Activated naive CD8-positive, alpha-beta T cell treated with anti-CD3 and anti-CD28 coated beads, Interleukin-2, amount 50 U/mL, for 24 hours (primary cell): ENCODE measurements around the gene PLA2G4D.

Experiments
- ATAC-seq: fragments of 150-1000 bp; cut with Tn5 transposase; one replicate; pipeline ENCODE4 v1.10.0; 2021
- DNase-seq: peaks from one replicate; pipeline ENCODE4 v3.0.0; 2021
- H3K27ac Mint-ChIP-seq: one replicate; pipeline ENCODE4 v1.8.0; 2021; ENCODE audit warnings: mild to moderate bottlenecking, mixed read lengths
- H3K27me3 Mint-ChIP-seq: one replicate; pipeline ENCODE4 v1.8.0; 2021; ENCODE audit warnings: mixed read lengths
- H3K36me3 Mint-ChIP-seq: one replicate; pipeline ENCODE4 v1.8.0; 2021; ENCODE audit warnings: low read depth, mixed read lengths
- H3K4me1 Mint-ChIP-seq: one replicate; pipeline ENCODE4 v1.8.0; 2021; ENCODE audit warnings: mixed read lengths
- H3K4me3 Mint-ChIP-seq: one replicate; pipeline ENCODE4 v1.8.0; 2021; ENCODE audit warnings: mild to moderate bottlenecking, moderate library complexity, mixed read lengths
- H3K9me3 Mint-ChIP-seq: one replicate; pipeline ENCODE4 v1.8.0; 2021; ENCODE audit warnings: mixed read lengths

The PLA2G4D gene, protein sequence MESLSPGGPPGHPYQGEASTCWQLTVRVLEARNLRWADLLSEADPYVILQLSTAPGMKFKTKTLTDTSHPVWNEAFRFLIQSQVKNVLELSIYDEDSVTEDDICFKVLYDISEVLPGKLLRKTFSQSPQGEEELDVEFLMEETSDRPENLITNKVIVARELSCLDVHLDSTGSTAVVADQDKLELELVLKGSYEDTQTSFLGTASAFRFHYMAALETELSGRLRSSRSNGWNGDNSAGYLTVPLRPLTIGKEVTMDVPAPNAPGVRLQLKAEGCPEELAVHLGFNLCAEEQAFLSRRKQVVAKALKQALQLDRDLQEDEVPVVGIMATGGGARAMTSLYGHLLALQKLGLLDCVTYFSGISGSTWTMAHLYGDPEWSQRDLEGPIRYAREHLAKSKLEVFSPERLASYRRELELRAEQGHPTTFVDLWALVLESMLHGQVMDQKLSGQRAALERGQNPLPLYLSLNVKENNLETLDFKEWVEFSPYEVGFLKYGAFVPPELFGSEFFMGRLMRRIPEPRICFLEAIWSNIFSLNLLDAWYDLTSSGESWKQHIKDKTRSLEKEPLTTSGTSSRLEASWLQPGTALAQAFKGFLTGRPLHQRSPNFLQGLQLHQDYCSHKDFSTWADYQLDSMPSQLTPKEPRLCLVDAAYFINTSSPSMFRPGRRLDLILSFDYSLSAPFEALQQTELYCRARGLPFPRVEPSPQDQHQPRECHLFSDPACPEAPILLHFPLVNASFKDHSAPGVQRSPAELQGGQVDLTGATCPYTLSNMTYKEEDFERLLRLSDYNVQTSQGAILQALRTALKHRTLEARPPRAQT

DNA sequence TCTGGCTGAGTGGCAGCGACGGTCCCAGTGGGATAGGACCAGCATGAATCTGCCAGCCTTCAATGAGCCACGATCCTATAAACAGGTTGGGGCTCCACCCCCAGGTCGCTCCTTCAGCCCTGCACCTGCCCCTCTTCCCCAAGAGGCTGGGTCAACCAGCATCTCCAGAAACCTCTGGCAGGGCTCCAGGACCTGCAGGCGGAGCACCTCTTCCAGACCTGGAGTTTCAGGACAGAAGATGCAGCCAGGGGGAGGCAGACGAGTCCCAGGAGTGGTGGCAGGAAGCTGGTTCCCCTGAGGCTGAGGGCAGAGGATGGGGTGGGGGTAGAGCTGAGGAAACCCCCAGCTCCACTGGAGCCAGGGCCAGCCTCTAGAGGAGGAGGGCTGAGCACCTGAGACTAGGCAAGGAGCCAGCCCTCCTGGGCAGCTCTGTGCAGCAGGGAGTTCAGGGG is at the start of gene PLA2G4D:
Gene PLA2G4D (minus strand): TSS at position 51 of the 452 bp plus-strand sequence. CDS start 103 bp downstream, outside the sequence.
- H3K27me3 Mint-ChIP-seq: peaks cover 2% of the 10 kb centered on the region
- H3K4me1 Mint-ChIP-seq: no peaks in the 10 kb centered on the region
- ATAC-seq (no peak), DNase-seq (no peak)
- no peaks in the 10 kb centered on the region for H3K36me3 Mint-ChIP-seq
- H3K9me3 Mint-ChIP-seq: no peaks in the 10 kb centered on the region
- H3K27ac Mint-ChIP-seq: no peak within 1 kb of the TSS
- H3K4me3 Mint-ChIP-seq: no peak within 1 kb of the TSS

DNA sequence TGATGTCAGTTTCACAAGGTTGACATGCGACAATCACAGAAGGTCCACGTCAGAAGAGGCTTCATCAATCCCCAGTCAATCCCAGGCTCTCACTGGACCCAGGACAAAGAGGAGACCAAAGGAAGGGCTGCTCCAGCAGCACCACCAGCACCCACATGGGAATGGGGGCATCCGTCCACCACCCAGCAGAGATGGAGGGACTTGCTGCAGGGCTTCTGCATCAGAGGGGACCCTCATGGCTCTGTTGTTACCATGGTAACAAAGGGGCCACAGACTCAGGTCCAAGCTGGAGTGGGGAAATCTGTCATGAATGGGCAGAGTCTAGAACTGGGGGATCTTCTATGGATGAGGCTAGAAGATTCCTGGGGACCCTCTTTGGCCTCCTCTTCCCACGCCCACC is 49.0 kb upstream of the PLA2G4D start:
- H3K4me1 Mint-ChIP-seq: no peaks in the 10 kb centered on the region

DNA sequence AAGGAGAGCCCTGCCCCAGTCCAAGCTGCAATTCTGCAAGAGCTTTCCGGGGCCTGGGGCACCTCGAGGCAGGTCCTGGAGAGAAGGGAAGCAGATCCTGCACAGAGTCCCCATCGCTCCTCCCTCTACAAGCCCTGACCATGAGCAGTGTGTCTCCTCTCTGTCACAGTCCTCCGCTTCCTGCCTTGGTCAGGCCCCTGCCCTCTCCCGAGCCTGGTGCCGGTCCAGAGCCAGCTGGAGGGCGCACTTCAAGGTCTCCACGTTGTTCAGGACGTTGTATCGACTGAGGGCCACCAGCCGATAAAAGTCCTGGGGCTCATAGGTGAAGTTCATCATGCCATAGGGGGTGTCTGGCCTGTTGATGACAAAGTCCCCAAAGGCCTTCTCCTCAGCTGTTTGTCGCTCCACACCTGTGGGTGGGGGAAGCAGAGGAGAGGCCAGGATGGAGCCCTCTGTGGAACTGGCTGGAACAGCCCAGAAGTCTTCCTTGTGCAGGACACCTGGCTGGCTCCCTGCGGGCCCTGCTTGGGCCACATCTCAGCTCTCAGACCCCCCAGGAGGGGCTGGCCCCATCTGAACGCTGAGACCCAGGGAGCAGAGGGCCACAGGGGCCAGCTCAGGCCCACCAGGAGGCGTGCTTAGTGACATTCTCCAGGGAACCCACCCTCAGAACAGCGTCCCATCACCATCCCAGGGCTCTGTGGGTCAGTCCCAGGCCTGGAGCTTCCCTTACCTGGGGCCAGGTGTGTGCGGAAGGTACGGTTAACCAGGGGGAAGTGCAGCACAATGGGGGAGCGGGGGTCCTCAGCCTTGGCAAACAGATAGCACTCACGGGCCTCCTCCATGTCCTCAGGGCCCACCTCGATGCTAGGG is 47.7 kb upstream of the PLA2G4D start:
- ATAC-seq (no peak), DNase-seq (no peak)
- no peaks in the 10 kb centered on the region for H3K4me1 Mint-ChIP-seq
- H3K27me3 Mint-ChIP-seq: peaks cover 2% of the 10 kb centered on the region
- no peaks in the 10 kb centered on the region for H3K36me3 Mint-ChIP-seq
- H3K27ac Mint-ChIP-seq: no peak overlapping the region
- H3K9me3 Mint-ChIP-seq: no peaks in the 10 kb centered on the region
- no peak overlapping the region for H3K4me3 Mint-ChIP-seq

More for the DNA sequence above, 49.0 kb upstream of the PLA2G4D start:
- DNase-seq: no peak
- H3K9me3 Mint-ChIP-seq: no peaks in the 10 kb centered on the region
- no peak overlapping the region for H3K27ac Mint-ChIP-seq
- no peaks in the 10 kb centered on the region for H3K36me3 Mint-ChIP-seq
- H3K27me3 Mint-ChIP-seq: no peaks in the 10 kb centered on the region
- no peak for ATAC-seq
- no peak overlapping the region for H3K4me3 Mint-ChIP-seq

DNA sequence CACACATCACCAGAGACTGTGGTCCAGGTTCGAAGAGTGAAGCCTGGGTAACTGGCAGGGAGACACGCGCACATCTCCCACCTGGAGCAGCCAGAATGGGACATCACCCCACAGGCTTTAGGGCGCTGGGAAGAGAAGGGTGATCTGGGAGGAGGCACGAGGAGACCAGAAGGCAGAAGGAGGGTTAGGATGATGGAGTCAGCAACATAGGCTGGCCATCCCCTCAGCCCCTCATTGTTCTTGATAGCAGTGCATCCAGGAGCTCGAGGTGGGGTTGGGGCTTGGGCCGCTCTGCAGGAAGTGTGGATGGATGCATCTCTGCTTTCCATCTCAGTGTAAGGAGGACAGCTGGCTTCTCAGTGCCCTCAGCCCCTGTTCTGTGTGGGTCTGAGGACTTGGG is 46.9 kb upstream of the PLA2G4D start:
- no peak for ATAC-seq
- DNase-seq: no peak
- Mint-ChIP-seq H3K36me3 (no peaks in the 10 kb centered on the region), H3K27ac (no peak overlapping the region), H3K4me1 (no peaks in the 10 kb centered on the region), H3K27me3 (peaks cover 2% of the 10 kb centered on the region), H3K4me3 (no peak overlapping the region), H3K9me3 (no peaks in the 10 kb centered on the region)

DNA sequence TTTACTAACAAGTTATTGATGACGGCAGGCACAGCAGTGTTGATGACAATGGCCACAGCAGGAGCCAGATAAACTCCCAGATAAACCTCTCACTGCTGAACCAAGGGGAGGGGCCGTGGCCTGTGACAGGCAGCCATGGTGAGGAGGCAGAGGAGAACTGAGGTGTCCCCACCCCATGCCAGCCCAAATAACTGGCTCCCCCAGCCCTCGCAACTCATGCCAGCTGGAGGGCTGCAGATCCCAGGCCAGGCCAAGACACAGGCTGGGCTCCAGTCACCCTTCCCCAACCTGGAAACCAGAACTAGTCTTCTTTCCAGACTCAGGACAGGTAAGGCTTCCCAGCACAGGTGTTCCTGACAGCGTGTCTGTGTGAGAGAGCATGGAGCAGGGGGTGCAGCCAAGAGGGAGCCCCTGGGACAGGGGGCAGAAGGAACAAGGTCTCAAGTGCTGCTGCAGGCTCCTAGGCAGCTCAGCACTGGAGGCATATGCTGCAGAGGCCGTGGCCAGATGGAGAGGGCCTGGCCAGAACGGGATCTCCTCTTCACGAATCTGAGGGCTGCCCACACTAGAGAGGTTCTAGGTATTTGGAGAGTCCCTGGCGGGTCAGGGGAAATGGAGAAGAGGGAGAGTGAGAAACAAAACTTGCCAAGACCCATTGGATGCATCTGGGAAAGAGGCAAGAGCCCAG is 46.2 kb upstream of the PLA2G4D start:
- Mint-ChIP-seq H3K9me3 (no peaks in the 10 kb centered on the region), H3K36me3 (no peaks in the 10 kb centered on the region), H3K4me1 (no peaks in the 10 kb centered on the region)

DNA sequence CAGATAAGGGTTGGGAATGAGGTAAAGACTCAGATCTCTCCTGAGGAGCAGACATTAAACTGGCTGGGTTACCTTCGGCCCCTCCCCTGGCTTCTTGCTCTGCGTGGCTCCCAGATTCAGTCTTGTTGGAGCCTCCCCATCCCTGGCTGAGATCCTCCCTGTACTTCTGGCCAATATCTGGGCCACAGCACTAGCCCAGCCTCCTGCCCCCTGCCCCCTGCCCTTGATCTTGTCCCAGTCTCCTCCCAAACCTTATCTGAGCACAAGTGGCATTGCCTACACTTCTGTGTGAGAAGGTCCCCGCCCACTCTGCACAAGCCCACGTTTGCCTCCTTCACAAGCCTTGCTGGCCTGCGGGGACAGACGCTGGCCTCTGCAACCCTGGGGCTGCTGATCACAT is 45.2 kb upstream of the PLA2G4D start:
- Mint-ChIP-seq H3K27me3 (peaks cover 2% of the 10 kb centered on the region), H3K4me1 (no peaks in the 10 kb centered on the region), H3K36me3 (no peaks in the 10 kb centered on the region), H3K27ac (no peak overlapping the region), H3K4me3 (no peak overlapping the region), H3K9me3 (no peaks in the 10 kb centered on the region)
- DNase-seq (no peak), ATAC-seq (no peak)

More for the DNA sequence above, 46.2 kb upstream of the PLA2G4D start:
- DNase-seq (no peak), ATAC-seq (no peak)
- Mint-ChIP-seq H3K27me3 (peaks cover 2% of the 10 kb centered on the region), H3K27ac (no peak overlapping the region), H3K4me3 (no peak overlapping the region)

DNA sequence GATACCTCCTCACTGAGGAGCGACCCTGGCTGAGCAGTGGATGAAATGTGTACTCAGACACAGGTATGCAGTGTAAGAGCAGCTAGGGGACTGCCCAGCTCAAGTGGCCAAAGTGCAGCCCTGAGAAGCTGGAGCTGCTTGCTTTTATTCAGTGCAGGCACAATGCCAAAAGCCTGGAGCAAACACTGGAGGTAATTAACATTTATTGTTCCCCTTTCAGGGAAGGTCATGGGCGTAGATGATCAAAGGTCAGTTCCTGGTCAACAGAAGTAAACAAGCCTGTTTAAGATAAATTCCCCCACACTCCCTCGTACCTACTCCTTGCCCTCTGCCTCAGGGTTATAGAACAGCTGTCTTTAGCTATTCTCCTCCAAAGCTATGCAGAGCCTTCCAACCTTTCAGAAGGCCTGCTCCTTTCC is 44.6 kb upstream of the PLA2G4D start:
- Mint-ChIP-seq H3K36me3 (no peaks in the 10 kb centered on the region), H3K4me1 (no peaks in the 10 kb centered on the region), H3K27me3 (peaks cover 2% of the 10 kb centered on the region), H3K4me3 (no peak overlapping the region), H3K27ac (no peak overlapping the region), H3K9me3 (no peaks in the 10 kb centered on the region)
- DNase-seq (no peak), ATAC-seq (no peak)

DNA sequence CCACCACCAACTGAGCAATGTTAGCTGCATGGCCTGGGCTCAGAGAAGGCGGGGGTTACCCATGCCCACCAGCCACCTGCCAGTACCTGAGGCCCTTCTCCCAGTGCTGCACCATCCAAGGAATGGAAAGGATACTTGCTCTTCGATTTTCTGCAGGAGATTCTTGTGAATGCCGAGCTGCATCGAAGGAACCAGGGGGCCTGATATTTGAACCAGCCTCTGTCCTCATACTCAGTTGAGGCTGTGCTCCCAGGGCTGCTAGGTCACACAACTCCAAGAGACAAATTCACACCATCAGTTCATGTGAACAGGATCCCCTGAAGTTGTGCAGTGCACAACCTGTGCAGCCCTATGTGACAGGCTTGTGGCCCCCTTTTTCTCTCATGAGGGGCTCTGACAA is 44.0 kb upstream of the PLA2G4D start:
- ATAC-seq (no peak), DNase-seq (no peak)
- no peaks in the 10 kb centered on the region for H3K36me3 Mint-ChIP-seq
- H3K4me1 Mint-ChIP-seq: no peaks in the 10 kb centered on the region
- no peak overlapping the region for H3K27ac Mint-ChIP-seq
- H3K4me3 Mint-ChIP-seq: no peak overlapping the region
- H3K27me3 Mint-ChIP-seq: peaks cover 2% of the 10 kb centered on the region
- H3K9me3 Mint-ChIP-seq: no peaks in the 10 kb centered on the region

DNA sequence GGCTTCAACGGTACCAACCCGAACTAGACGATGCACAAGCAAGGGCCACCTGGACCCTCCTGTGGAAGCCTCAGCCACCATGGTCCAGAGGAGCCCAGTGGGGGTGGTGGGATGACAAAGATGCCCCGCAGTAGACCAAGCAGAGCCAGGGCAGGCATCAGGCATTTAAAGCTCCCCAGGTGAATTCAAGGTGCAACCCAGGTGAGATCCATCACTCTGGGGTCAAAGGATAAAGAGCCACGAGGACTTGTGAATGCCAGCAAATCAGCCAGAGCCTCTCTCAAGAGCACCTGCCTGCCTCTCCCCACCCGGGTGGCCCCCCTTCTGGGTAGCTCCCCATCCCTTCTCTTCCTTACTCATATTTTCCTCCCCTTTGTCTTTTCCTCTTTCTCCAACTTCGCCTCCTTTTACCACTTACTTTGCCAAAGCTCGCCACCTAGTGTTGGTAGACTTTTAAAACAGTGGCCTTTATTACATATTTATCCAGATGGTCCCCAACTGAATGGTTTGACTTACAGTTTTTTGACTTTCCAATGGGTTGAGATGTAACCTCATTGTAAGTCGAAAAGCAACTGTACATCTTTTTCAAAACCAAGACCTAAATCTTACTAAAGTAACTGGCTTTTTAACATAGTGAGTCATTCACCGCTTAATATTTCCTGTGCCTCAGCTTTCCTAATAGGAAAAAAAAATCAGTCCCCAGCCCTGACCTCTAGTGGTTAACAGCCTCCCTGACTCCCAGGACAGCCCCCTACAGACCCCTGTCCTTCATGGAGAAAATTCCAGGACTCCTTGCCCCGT is 43.3 kb upstream of the PLA2G4D start:
- Mint-ChIP-seq H3K27me3 (peaks cover 2% of the 10 kb centered on the region), H3K9me3 (no peaks in the 10 kb centered on the region), H3K4me3 (no peak overlapping the region), H3K4me1 (no peaks in the 10 kb centered on the region), H3K36me3 (no peaks in the 10 kb centered on the region), H3K27ac (no peak overlapping the region)
- DNase-seq: peak; percentile 14
- ATAC-seq: peak; percentile 37

DNA sequence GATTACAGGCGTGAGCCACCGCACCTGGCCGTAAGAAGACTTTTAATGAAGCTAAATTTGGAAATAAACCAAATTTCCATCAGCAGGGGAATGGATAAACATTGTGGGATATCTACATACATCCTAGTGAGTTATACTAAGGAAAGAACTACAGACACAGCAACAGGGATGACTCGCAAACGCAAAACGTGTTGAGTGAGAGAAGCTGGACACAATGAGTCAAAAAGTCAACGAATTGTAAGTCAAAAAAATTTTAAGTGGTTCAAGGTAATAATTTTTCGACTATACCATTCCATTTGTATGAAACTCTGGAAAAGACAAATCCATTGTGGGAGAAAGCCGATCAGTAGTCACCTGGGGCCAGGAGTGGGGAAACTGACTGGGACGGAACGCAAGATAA is 42.2 kb upstream of the PLA2G4D start:
- no peak for ATAC-seq
- Mint-ChIP-seq H3K27ac (no peak overlapping the region), H3K27me3 (peaks cover 2% of the 10 kb centered on the region), H3K4me3 (no peak overlapping the region), H3K9me3 (no peaks in the 10 kb centered on the region), H3K36me3 (no peaks in the 10 kb centered on the region), H3K4me1 (no peaks in the 10 kb centered on the region)
- DNase-seq: no peak

DNA sequence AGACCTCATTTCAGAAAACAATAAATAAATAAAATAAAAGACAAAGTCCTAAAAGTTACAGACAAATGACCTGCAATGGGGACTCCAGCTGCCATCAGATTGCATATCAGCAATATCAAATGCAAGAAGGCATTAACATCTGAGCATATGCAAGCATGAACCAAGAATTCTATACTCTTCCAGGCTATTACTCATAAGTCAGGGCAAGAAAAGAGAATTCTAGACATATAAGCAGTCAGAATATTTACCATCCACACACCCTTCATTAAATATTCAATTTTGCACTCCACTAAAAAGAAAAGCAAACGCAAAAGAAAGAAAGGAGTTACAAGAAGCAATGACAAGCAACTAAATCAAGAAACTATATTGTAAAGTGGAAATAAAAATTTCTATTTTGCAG is 41.0 kb upstream of the PLA2G4D start:
- Mint-ChIP-seq H3K4me1 (no peaks in the 10 kb centered on the region), H3K27ac (no peak overlapping the region), H3K9me3 (no peaks in the 10 kb centered on the region), H3K27me3 (peaks cover 2% of the 10 kb centered on the region), H3K4me3 (no peak overlapping the region), H3K36me3 (no peaks in the 10 kb centered on the region)
- no peak for ATAC-seq
- DNase-seq: no peak

DNA sequence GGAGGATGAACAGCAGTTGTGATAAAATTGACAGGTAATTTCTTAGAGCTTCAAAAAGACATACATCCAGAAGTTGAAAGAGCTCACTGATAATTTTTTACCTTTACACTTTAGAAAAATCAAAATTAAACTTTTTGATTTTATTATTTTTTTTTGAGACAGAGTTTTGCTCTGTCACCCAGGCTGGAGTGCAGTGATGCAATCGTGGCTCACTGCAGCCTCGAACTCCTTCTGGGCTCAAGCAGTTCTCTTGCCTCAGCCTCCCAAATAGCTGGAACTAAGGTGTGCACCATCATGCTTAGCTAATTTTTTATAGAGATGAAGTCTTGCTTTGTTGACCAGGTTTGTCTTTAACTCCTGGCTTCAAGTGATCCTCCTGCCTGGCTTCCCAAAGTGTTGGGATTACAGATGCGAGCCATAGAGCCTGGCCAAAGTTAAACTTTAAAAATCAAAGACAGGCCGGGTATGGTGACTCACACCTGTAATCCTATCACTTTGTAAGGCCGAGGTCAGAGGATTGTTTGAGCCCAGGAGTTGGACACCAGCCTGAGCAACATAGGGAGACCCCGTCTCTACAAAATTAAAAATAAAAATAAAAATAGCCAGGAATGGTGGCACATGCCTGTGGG is 40.4 kb upstream of the PLA2G4D start:
- Mint-ChIP-seq H3K36me3 (no peaks in the 10 kb centered on the region), H3K4me1 (no peaks in the 10 kb centered on the region), H3K4me3 (no peak overlapping the region), H3K27ac (no peak overlapping the region), H3K9me3 (no peaks in the 10 kb centered on the region), H3K27me3 (peaks cover 2% of the 10 kb centered on the region)
- ATAC-seq (no peak), DNase-seq (no peak)

DNA sequence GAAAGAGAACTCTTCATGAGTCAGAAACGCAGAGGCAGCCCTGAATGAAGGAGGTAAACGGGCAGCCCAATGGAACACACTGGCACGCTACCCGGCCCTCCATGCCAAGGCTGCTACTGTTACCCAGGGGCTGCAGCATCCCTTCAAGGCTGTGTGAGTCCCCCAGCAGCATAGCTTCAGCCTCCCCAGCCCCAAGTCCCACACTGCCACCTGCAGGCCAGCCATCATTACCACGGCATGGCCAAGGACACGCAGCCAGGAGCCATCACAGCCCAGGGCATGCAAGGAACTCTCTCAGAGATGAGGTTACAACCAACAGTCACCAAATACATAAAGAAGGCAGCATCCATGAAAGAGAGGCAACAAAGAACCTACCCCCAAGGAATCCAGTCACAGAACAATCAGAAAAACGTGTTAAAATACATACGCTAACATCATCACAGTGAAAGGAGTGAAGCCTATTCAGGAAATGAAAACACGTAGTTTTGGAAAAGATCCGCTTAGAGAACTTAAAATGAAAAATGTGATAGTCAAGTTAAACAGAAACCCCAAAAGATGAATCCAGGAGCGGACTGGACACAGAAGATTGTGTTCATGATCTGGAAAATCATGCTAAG is 39.6 kb upstream of the PLA2G4D start:
- ATAC-seq: peak; percentile 77
- no peak overlapping the region for H3K4me3 Mint-ChIP-seq

More for the DNA sequence above, 39.6 kb upstream of the PLA2G4D start:
- no peaks in the 10 kb centered on the region for H3K4me1 Mint-ChIP-seq
- peaks cover 2% of the 10 kb centered on the region for H3K27me3 Mint-ChIP-seq
- no peaks in the 10 kb centered on the region for H3K36me3 Mint-ChIP-seq
- H3K27ac Mint-ChIP-seq: no peak overlapping the region
- peak; percentile 70 for DNase-seq
- no peaks in the 10 kb centered on the region for H3K9me3 Mint-ChIP-seq
